ENCODE data around the gene BZW1. TPM values are rescaled to one million over a fixed set of nuclear protein-coding genes. Genes with fewer than 3 reads are reported as not detected.
A peak's percentile ranks its signal among the peaks of the same experiment; 100 is the strongest.
"Not testable (repeated sequence)": the region's sequence is repeated elsewhere in the genome, so short reads cannot be mapped to it uniquely, and the experiment has no call there.

Gene BZW1
- total RNA-seq, 6 donors from 2014 or later = 80.7 to 327 (median 160) TPM

DNA sequence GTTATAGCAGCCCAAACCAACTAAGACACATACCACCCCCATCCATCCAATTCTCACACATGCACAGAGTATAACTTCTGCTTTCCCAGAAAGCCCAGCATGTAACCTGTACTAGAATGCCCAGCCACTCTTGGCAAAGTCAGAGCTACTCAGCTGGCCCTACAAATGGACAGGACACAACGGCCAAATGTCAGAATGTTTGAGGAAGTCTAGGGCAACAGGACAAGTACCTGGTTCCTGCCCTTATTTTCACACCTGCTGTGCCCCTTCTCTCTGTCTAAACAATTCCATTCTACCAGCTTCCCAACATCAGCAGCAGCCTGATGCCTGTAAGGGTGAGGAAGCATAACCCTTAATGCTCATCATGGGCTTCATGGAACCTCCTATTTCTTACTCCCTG is 15.1 kb upstream of the BZW1 start:
- WGBS, 2 donors = 42 to 67% methylated on average over 1 of the region's 1 CpG
- no peak for TF ChIP-seq EP300 (IDR thresholded peaks at IDR 0.05)
- no peak for TF ChIP-seq POLR2A (IDR thresholded peaks at IDR 0.05)
- TF ChIP-seq, protein P1, sequence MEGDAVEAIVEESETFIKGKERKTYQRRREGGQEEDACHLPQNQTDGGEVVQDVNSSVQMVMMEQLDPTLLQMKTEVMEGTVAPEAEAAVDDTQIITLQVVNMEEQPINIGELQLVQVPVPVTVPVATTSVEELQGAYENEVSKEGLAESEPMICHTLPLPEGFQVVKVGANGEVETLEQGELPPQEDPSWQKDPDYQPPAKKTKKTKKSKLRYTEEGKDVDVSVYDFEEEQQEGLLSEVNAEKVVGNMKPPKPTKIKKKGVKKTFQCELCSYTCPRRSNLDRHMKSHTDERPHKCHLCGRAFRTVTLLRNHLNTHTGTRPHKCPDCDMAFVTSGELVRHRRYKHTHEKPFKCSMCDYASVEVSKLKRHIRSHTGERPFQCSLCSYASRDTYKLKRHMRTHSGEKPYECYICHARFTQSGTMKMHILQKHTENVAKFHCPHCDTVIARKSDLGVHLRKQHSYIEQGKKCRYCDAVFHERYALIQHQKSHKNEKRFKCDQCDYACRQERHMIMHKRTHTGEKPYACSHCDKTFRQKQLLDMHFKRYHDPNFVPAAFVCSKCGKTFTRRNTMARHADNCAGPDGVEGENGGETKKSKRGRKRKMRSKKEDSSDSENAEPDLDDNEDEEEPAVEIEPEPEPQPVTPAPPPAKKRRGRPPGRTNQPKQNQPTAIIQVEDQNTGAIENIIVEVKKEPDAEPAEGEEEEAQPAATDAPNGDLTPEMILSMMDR (IDR thresholded peaks at IDR 0.05) = no peak
- TF ChIP-seq POLR2AphosphoS5 (IDR thresholded peaks at IDR 0.05) = no peak
- Histone ChIP-seq H3K9me3 (no peaks in the 10 kb centered on the region), H3K4me3 (no peak overlapping the region), H3K36me3 (no peaks in the 10 kb centered on the region), H3K4me1 (peaks cover 0 to 13% (median 4%) of the 10 kb centered on the region in 4 donors), H3K27me3 (no peaks in the 10 kb centered on the region), H3K27ac (no peak overlapping the region)
- DNase-seq (no peak), ATAC-seq (ENCODE audit: low FRiP score in 2 of 2) (peak in 1 of 2 donors; percentile 49)

DNA sequence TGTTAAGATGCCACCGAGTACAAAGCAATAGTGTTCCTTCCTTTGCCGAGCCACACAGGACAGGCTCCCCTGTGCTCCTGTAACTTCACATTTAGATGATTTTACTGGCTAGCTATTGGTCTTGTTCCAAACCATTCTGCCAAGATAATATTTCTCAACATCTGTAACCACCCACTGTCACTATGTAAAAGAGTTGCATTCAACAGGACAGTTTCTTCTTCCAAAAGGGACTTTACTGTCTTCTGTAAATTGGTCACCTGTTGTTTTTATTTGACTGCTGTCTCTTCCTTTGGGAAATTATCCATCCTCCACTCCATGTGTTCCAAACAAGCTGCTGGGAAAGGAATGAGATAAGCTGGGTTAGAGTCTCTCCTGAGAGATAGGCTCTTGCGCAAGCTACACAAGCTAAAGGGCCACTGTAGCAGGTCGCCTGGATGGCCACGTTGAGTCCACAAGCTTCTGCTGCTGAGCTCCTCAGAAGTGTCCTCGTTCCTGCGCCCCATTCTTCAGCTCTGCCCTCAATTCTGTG is 14.4 kb upstream of the BZW1 start:
- WGBS, 2 donors = 62 to 74% methylated on average over 6 to 7 of the region's 7 CpGs
- ATAC-seq (ENCODE audit: low FRiP score in 2 of 2) = peak; percentile 22 to 74
- H3K27me3 ChIP-seq = no peaks in the 10 kb centered on the region
- H3K27ac ChIP-seq = no peak overlapping the region
- peaks cover 0 to 13% (median 4%) of the 10 kb centered on the region in 4 donors for H3K4me1 ChIP-seq
- H3K4me3 ChIP-seq = no peak overlapping the region
- TF ChIP-seq POLR2AphosphoS5 (IDR thresholded peaks at IDR 0.05) (no peak), POLR2A (IDR thresholded peaks at IDR 0.05) (no peak), EP300 (IDR thresholded peaks at IDR 0.05) (no peak)
- TF ChIP-seq, protein P1 (IDR thresholded peaks at IDR 0.05) = no peak
- no peaks in the 10 kb centered on the region for H3K36me3 ChIP-seq
- H3K9me3 ChIP-seq = no peaks in the 10 kb centered on the region
- peak in 1 of 2 donors; percentile 37 for DNase-seq

DNA sequence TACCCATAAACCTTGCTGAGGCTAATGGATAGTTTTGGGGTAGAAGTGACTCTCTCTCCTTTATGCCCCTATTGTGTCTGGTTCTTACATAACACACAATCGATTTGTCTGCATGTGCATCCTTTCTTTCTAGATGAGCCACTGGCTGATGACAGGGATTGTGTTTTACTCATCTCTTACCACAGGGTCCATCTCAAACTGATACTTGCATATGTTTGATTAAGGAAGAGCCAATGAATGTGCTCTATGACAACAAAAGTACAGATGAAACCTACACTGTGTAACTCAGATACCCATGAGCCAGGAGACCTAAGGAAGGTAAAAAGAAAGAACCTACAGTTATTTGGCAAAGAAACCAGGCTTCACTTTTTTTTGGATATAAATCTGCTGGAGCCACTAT is 13.2 kb upstream of the BZW1 start:
- Histone ChIP-seq H3K9me3 (no peaks in the 10 kb centered on the region), H3K36me3 (no peaks in the 10 kb centered on the region), H3K4me3 (no peak overlapping the region), H3K4me1 (peaks cover 0 to 13% (median 4%) of the 10 kb centered on the region in 4 donors), H3K27me3 (no peaks in the 10 kb centered on the region), H3K27ac (no peak overlapping the region)
- WGBS, 2 donors = 87 to 89% methylated on average over 1 of the region's 1 CpG
- TF ChIP-seq, protein P1 (IDR thresholded peaks at IDR 0.05) = no peak
- no peak for TF ChIP-seq POLR2A (IDR thresholded peaks at IDR 0.05)
- TF ChIP-seq EP300 (IDR thresholded peaks at IDR 0.05) = no peak
- TF ChIP-seq POLR2AphosphoS5 (IDR thresholded peaks at IDR 0.05) = no peak
- ATAC-seq (ENCODE audit: low FRiP score in 2 of 2) (no peak), DNase-seq (no peak)

DNA sequence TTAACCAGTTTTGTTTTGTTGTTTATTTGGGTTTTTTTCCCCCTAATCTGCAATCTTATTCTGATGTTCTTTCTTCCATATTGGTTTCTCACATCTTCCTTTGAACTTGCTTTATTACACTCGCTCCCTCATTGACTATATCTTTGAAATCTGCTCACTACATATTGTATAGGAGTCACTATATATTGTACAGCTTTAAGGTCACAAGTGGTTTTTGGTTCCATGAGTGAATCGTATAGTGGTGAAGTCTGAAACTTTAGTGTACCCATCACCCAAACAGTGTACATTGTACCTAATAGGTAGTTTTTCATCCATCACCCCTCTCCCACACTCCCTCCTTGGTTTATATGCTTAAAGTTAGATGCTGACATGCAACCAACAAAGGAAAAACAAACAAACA is 11.3 kb upstream of the BZW1 start:
- Histone ChIP-seq H3K36me3 (no peaks in the 10 kb centered on the region), H3K9me3 (no peaks in the 10 kb centered on the region), H3K4me1 (peaks cover 0 to 13% (median 2%) of the 10 kb centered on the region in 4 donors), H3K4me3 (no peak overlapping the region), H3K27me3 (no peaks in the 10 kb centered on the region), H3K27ac (no peak overlapping the region)
- ATAC-seq (ENCODE audit: low FRiP score in 2 of 2) (no peak), DNase-seq (no peak)
- WGBS, 2 donors = 90 to 91% methylated on average over 2 of the region's 2 CpGs
- TF ChIP-seq, protein P1 (IDR thresholded peaks at IDR 0.05) = no peak
- no peak for TF ChIP-seq POLR2AphosphoS5 (IDR thresholded peaks at IDR 0.05)
- no peak for TF ChIP-seq EP300 (IDR thresholded peaks at IDR 0.05)
- TF ChIP-seq POLR2A (IDR thresholded peaks at IDR 0.05) = no peak

DNA sequence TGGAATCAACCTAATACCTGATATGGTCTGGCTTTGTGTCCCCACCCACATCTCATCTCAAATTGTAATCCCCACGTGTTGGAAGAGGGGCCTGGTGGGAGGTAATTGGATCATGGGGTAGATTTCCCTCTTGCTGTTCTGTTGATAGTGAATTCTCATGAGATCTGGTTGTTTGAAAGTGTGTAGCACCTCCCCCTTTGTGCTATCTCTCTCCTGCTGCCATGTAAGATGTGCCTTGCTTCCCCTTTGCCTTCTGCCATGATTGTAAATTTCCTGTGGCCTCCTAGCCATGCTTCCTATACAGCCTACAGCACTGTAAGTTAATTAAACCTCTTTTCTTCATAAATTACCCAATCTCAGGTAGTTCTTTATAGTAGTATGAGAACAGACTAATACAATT is 10.3 kb upstream of the BZW1 start:
- not testable (repeated sequence) for H3K27ac ChIP-seq; H3K27me3 ChIP-seq; H3K9me3 ChIP-seq; DNase-seq; H3K4me3 ChIP-seq; ATAC-seq (ENCODE audit: low FRiP score in 2 of 2); H3K36me3 ChIP-seq
- peaks cover 0 to 13% (median 2%) of the 10 kb centered on the region in 4 donors for H3K4me1 ChIP-seq
- WGBS, 2 donors = no CpG with 5 or more reads among the region's 1 CpG
